H1 (cell line): ENCODE measurements around the gene KLHDC10. TPM values are rescaled to one million over a fixed set of nuclear protein-coding genes. Genes with fewer than 3 reads are reported as not detected.

ENCODE experiments used
- CTCF ChIA-PET: fragments of 300-600 bp; sonication (Branson Sonifier 250); formaldehyde crosslinking; loops from one replicate; lab custom pipeline; 2021; ENCODE audit not compliant: partially characterized antibody; lab: Charles Lee
- POLR2A ChIA-PET: fragments of 300-600 bp; sonication (Branson Sonifier 250); formaldehyde crosslinking; loops from one replicate; lab custom pipeline; 2021; ENCODE audit warnings: inconsistent platforms; ENCODE audit not compliant: partially characterized antibody; lab: Charles Lee
- DNase-seq, 2 experiments: peaks; one replicate each; pipeline versions ENCODE4 v3.0.0 to v3.0.0-alpha.2; 2010 to 2022; ENCODE audit warnings: low spot score in 2 of 2, low read depth in 1 of 2, mixed read lengths in 1 of 2
- FAIRE-seq: peaks from 2 replicates; lab custom pipeline; 2011; peaks lifted over from hg19 to GRCh38; lab: Jason Lieb, UNC
- H2AFZ ChIP-seq: 2 replicates; pipeline ENCODE4 v1.8.1; 2012; ENCODE audit warnings: low read length, inconsistent platforms
- H2AK5ac ChIP-seq: 2 replicates; pipeline ENCODE4 v1.6.1; 2013; ENCODE audit warnings: low read depth, low read length
- H2BK120ac ChIP-seq: replicated peaks from 2 replicates; pipeline ENCODE3; 2013; ENCODE audit warnings: low read depth, low read length, inconsistent platforms
- H2BK12ac ChIP-seq: 2 replicates; pipeline ENCODE4 v1.6.1; 2013; ENCODE audit warnings: low read depth, low read length
- H2BK15ac ChIP-seq: 2 replicates; pipeline ENCODE4 v1.6.1; 2013; ENCODE audit warnings: low read length
- H2BK20ac ChIP-seq: 2 replicates; pipeline ENCODE4 v1.6.1; 2013; ENCODE audit warnings: low read length
- H2BK5ac ChIP-seq: 2 replicates; pipeline ENCODE4 v1.6.1; 2013; ENCODE audit warnings: low read depth, low read length
- H3K14ac ChIP-seq: 2 replicates; pipeline ENCODE4 v1.6.1; 2013; ENCODE audit warnings: inconsistent platforms; ENCODE audit not compliant: insufficient read length
- H3K18ac ChIP-seq: 2 replicates; pipeline ENCODE4 v1.6.1; 2013; ENCODE audit warnings: low read length; ENCODE audit errors: extremely low read depth
- H3K23ac ChIP-seq: 2 replicates; pipeline ENCODE4 v1.6.1; 2013; ENCODE audit warnings: inconsistent platforms; ENCODE audit not compliant: insufficient read length
- H3K23me2 ChIP-seq: 2 replicates; pipeline ENCODE4 v1.6.1; 2013; ENCODE audit warnings: low read depth, low read length
- H3K27ac ChIP-seq: 2 replicates; pipeline ENCODE4 v1.6.1; 2011; ENCODE audit warnings: low read depth, low read length, inconsistent platforms
- H3K27me3 ChIP-seq, 4 experiments: replicated peaks in 1 of 4; 1 replicate in 1 of 4; 2 replicates in 3 of 4; pipeline versions ENCODE4 v1.6.1 to v1.8.1; 2011 to 2013; ENCODE audit warnings: low read length in 3 of 4, mild to moderate bottlenecking in 3 of 4, inconsistent platforms in 2 of 4, mixed read lengths in 2 of 4, moderate library complexity in 1 of 4; ENCODE audit not compliant: control insufficient read depth in 3 of 4, insufficient read depth in 3 of 4; ENCODE audit errors: extremely low read depth in 1 of 4
- H3K36me3 ChIP-seq, 4 experiments: 2 replicates each; pipeline versions ENCODE4 v1.6.1 to v1.8.1; 2011 to 2013; ENCODE audit warnings: mild to moderate bottlenecking in 4 of 4, low read length in 3 of 4, moderate library complexity in 2 of 4, control low read depth in 1 of 4, inconsistent platforms in 1 of 4; ENCODE audit not compliant: insufficient read depth in 4 of 4, control insufficient read depth in 2 of 4
- H3K4ac ChIP-seq: replicated peaks from 2 replicates; pipeline ENCODE3; 2013; ENCODE audit warnings: low read length, low read depth, mixed read lengths, inconsistent platforms; ENCODE audit not compliant: insufficient read length
- H3K4me1 ChIP-seq, 4 experiments: replicated peaks in 1 of 4; 1 replicate in 1 of 4; 2 replicates in 3 of 4; pipeline versions ENCODE4 v1.6.1 to v1.8.1; 2011 to 2013; ENCODE audit warnings: low read length in 3 of 4, inconsistent platforms in 2 of 4, mixed read lengths in 1 of 4; ENCODE audit not compliant: insufficient read depth in 4 of 4, control insufficient read depth in 3 of 4
- H3K4me2 ChIP-seq, 2 experiments: 2 replicates each; pipeline versions ENCODE4 v1.6.1 to v1.8.1; 2011 to 2013; ENCODE audit warnings: low read depth in 2 of 2, low read length in 2 of 2, control low read depth in 1 of 2, inconsistent platforms in 1 of 2, mild to moderate bottlenecking in 1 of 2; ENCODE audit not compliant: insufficient read depth in 1 of 2
- H3K4me3 ChIP-seq, 4 experiments: fragments of 200-600, 300-600 bp in 1 of 4; sonication (generic), shearing (Covaris generic), sonication (Bioruptor Twin) in 1 of 4; 2 replicates each; pipeline versions ENCODE4 v1.5.1 to v1.8.1; 2011 to 2016; ENCODE audit warnings: low read length in 4 of 4, low read depth in 3 of 4, control low read depth in 2 of 4, inconsistent platforms in 2 of 4, mild to moderate bottlenecking in 2 of 4, mixed read lengths in 1 of 4, moderate library complexity in 1 of 4; ENCODE audit not compliant: insufficient read depth in 2 of 4; ENCODE audit errors: extremely low read depth in 1 of 4
- H3K56ac ChIP-seq: replicated peaks from 2 replicates; pipeline ENCODE3; 2013; ENCODE audit warnings: low read depth, mild to moderate bottlenecking, mixed read lengths, low read length, inconsistent platforms; ENCODE audit not compliant: insufficient read length
- H3K79me1 ChIP-seq: 2 replicates; pipeline ENCODE4 v1.6.1; 2013; ENCODE audit warnings: low read depth, low read length, control low read depth
- H3K79me2 ChIP-seq, 2 experiments: 2 replicates each; pipeline versions ENCODE4 v1.6.1 to v1.8.1; 2012 to 2013; ENCODE audit warnings: low read length in 2 of 2, mild to moderate bottlenecking in 2 of 2, inconsistent platforms in 1 of 2; ENCODE audit not compliant: insufficient read depth in 2 of 2, control insufficient read depth in 1 of 2
- H3K9ac ChIP-seq, 4 experiments: replicated peaks in 1 of 4; 1 replicate in 1 of 4; 2 replicates in 3 of 4; pipeline versions ENCODE4 v1.6.1 to v1.8.1; 2011 to 2013; ENCODE audit warnings: low read depth in 3 of 4, low read length in 3 of 4, control low read depth in 2 of 4, mild to moderate bottlenecking in 2 of 4, moderate library complexity in 2 of 4, inconsistent platforms in 1 of 4; ENCODE audit errors: extremely low read depth in 1 of 4
- H3K9me3 ChIP-seq, 2 experiments: 2 replicates each; pipeline versions ENCODE4 v1.6.1 to v1.8.1; 2012 to 2013; ENCODE audit warnings: mild to moderate bottlenecking in 2 of 2, moderate library complexity in 2 of 2, control low read depth in 1 of 2, inconsistent platforms in 1 of 2, low read depth in 1 of 2, low read length in 1 of 2, mixed read lengths in 1 of 2; ENCODE audit not compliant: insufficient read depth in 2 of 2
- H4K20me1 ChIP-seq, 2 experiments: replicated peaks in 1 of 2; 2 replicates each; pipeline versions ENCODE3 to v1.8.1; 2011 to 2013; ENCODE audit warnings: inconsistent platforms in 2 of 2, low read length in 2 of 2, mild to moderate bottlenecking in 1 of 2; ENCODE audit not compliant: insufficient read depth in 2 of 2, control insufficient read depth in 1 of 2
- H4K5ac ChIP-seq: 2 replicates; pipeline ENCODE4 v1.6.1; 2013; ENCODE audit warnings: low read length, low read depth, mixed read lengths, inconsistent platforms; ENCODE audit not compliant: insufficient read length
- H4K8ac ChIP-seq: 2 replicates; pipeline ENCODE4 v1.8.0; 2013; ENCODE audit warnings: mild to moderate bottlenecking, moderate library complexity, low read length, inconsistent platforms; ENCODE audit not compliant: insufficient read depth; ENCODE audit errors: extremely low read depth
- H4K91ac ChIP-seq: replicated peaks from 2 replicates; pipeline ENCODE3; 2013; ENCODE audit warnings: low read length, mixed read lengths, inconsistent platforms; ENCODE audit not compliant: insufficient read length
- BACH1 ChIP-seq: IDR thresholded peaks from 2 replicates; pipeline ENCODE4 v1.6.1; 2012; ENCODE audit warnings: low read length, improper control_type of control experiment
- BCL11A ChIP-seq, 2 experiments: IDR thresholded peaks; one replicate each; pipeline ENCODE4 v1.6.1; 2011; ENCODE audit warnings: low read depth in 2 of 2, low read length in 2 of 2, mild to moderate bottlenecking in 2 of 2
- CTBP2 ChIP-seq: IDR thresholded peaks from 2 replicates; pipeline ENCODE4 v1.7.0; 2011; ENCODE audit warnings: borderline replicate concordance, mild to moderate bottlenecking, moderate library complexity, mixed read lengths, low read length; ENCODE audit not compliant: insufficient read depth, insufficient read length
- CTCF ChIP-seq, 3 experiments: IDR thresholded peaks; 1 replicate in 2 of 3; 2 replicates in 1 of 3; pipeline versions ENCODE4 v1.5.1 to v1.6.1; 2011; ENCODE audit warnings: low read length in 3 of 3, mild to moderate bottlenecking in 3 of 3, inconsistent platforms in 2 of 3, low read depth in 1 of 3, moderate library complexity in 1 of 3; ENCODE audit not compliant: insufficient read depth in 1 of 3; ENCODE audit errors: control extremely low read depth in 1 of 3
- YY1 ChIP-seq: IDR thresholded peaks from 2 replicates; pipeline ENCODE4 v1.6.1; 2011; ENCODE audit warnings: low read depth, mild to moderate bottlenecking, low read length
- ZNF274 ChIP-seq: IDR thresholded peaks from 2 replicates; pipeline ENCODE4 v1.7.0; 2012; ENCODE audit warnings: low read length, borderline replicate concordance; ENCODE audit errors: extremely low read depth
- WGBS, 2 experiments: shearing (Covaris generic) in 1 of 2; methylation state at CpG; one replicate each; pipeline versions ENCODE4 v1.1.6 to v1.1.7; 2013 to 2015; ENCODE audit warnings: low lambda C conversion rate in 2 of 2, mixed read lengths in 2 of 2, inconsistent platforms in 1 of 2, low coverage in 1 of 2, missing lambda C conversion rate in 1 of 2; ENCODE audit not compliant: insufficient replicate concordance in 2 of 2, insufficient coverage in 1 of 2, insufficient read length in 1 of 2; ENCODE audit errors: extremely low coverage in 1 of 2, missing lambda C conversion rate in 1 of 2; 5-methylcytosine and 5-hydroxymethylcytosine counted together
- polyA plus RNA-seq, 7 experiments: library from polyadenylated mRNA; depleted of rRNA in 3 of 7; stranded (reverse) in 5 of 7; unstranded in 2 of 7; fragments of >200 nt in 5 of 7; fragments of 200-250 nt in 2 of 7; gene quantifications; 1 replicate in 5 of 7; 2 replicates in 1 of 7; 4 replicates in 1 of 7; pipeline versions ENCODE4 v1.2.1 to v1.2.3, GENCODE V29; 2011 to 2013; ENCODE audit warnings: missing spikeins in 2 of 7, mixed read lengths in 2 of 7
- total RNA-seq: library from RNA; stranded (reverse); fragmentation: NEBNext Ultra II Directional; extraction: Animal tissue kit (Norgen Biotek cat#: 25700); gene quantifications from 2 replicates; pipeline ENCODE4 v1.2.1, GENCODE V29; 2021
- TF ChIP-seq, protein P1 (sequence below): IDR thresholded peaks from 2 replicates; pipeline ENCODE4 v1.6.1; 2012; ENCODE audit warnings: low read length, inconsistent platforms

The KLHDC10 gene
- total and polyA plus RNA-seq, 2 of the 8 experiments (the other 6 are each of a cell fraction or from before 2014, with no cell fraction given) = 6.6 to 14.5 TPM

DNA sequence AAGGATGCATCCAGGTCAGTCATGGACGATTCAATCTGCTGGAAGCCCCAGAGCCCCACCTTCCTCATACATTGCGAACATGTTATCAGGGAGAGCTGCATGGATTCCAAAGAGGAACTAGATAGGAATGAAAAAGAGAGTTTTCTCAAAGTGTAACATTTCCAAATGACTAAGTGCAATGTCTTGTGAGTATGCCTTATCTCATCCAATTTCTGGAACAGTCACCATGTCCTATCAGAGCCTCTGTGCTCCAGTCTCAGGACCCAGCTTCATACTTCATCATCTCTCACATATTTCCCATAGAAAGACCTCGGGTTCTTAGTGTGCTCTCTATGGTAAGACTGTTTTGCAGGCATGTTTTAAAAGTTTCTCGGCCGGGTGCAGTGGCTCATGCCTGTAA, 45.9 kb upstream of the KLHDC10 start:
- DNase-seq (no peak), FAIRE-seq (no peak)
- Histone ChIP-seq H4K8ac (no peak overlapping the region), H3K18ac (no peak overlapping the region), H3K4me2 (no peak overlapping the region), H2BK12ac (no peak overlapping the region), H3K79me1 (no peaks in the 10 kb centered on the region), H3K23ac (no peak overlapping the region), H4K20me1 (no peaks in the 10 kb centered on the region), H3K36me3 (peaks cover 19 to 69% (median 53%) of the 10 kb centered on the region in 4 experiments), H4K5ac (no peak overlapping the region), H2BK20ac (no peak overlapping the region), H2BK5ac (no peak overlapping the region), H2AFZ (no peak overlapping the region), H2BK120ac (no peak overlapping the region), H3K9me3 (no peaks in the 10 kb centered on the region), H3K4me3 (no peak overlapping the region), H2AK5ac (no peak overlapping the region), H3K27ac (no peak overlapping the region), H4K91ac (no peak overlapping the region), H3K56ac (no peak overlapping the region), H3K79me2 (no peaks in the 10 kb centered on the region), H3K4me1 (no peaks in the 10 kb centered on the region; a peak in 1 of 7 replicates), H2BK15ac (no peak overlapping the region), H3K14ac (no peak overlapping the region), H3K27me3 (no peaks in the 10 kb centered on the region), H3K9ac (no peak overlapping the region), H3K23me2 (no peaks in the 10 kb centered on the region), H3K4ac (no peak overlapping the region)
- 79% methylated on average over 5 of the region's 5 CpGs; no CpG with 5 or more reads in 1 of the 2 experiments for WGBS, 2 experiments
- no peak for TF ChIP-seq ZNF274
- no peak for TF ChIP-seq BCL11A (IDR thresholded peaks at IDR 0.05; ENCODE audit: low read depth in 2 of 2, low read length in 2 of 2)
- TF ChIP-seq, protein P1, sequence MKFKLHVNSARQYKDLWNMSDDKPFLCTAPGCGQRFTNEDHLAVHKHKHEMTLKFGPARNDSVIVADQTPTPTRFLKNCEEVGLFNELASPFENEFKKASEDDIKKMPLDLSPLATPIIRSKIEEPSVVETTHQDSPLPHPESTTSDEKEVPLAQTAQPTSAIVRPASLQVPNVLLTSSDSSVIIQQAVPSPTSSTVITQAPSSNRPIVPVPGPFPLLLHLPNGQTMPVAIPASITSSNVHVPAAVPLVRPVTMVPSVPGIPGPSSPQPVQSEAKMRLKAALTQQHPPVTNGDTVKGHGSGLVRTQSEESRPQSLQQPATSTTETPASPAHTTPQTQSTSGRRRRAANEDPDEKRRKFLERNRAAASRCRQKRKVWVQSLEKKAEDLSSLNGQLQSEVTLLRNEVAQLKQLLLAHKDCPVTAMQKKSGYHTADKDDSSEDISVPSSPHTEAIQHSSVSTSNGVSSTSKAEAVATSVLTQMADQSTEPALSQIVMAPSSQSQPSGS = no peak
- no peak for TF ChIP-seq CTCF (IDR thresholded peaks at IDR 0.05; ENCODE audit: control extremely low read depth in 1 of 3, insufficient read depth in 1 of 3, low read depth in 1 of 3, low read length in 3 of 3)
- no peak for TF ChIP-seq YY1
- TF ChIP-seq CTBP2 = no peak
- no peak for TF ChIP-seq BACH1
- POLR2A ChIA-PET = no interaction called here
- CTCF ChIA-PET = interaction anchor here (0.8 to 5.3 kb wide), 2 partner anchors 9 to 13 kb away, joined by 3 to 26 read pairs; no protein-coding TSS in a partner anchor
